HG03280 (cell line): ENCODE results near the gene BRD4.
"Not testable (repeated sequence)": the region's sequence is repeated elsewhere in the genome, so short reads cannot be mapped to it uniquely, and the experiment has no call there.

Experiments
- ATAC-seq: cut with Tn5 transposase; IDR thresholded peaks from one replicate; pipeline ENCODE4 v1.9.1; 2021; ENCODE audit warnings: mild to moderate bottlenecking, moderate library complexity; ENCODE audit not compliant: unreplicated experiment

BRD4 gene

GRCh38 chr19:15332311-15332996, at the start of gene BRD4:
Gene BRD4 (minus strand): TSS chr19:15332539. CDS start chr19:15273099, 59,440 bp downstream.
- ATAC-seq, result peak; percentile 45

DNA sequence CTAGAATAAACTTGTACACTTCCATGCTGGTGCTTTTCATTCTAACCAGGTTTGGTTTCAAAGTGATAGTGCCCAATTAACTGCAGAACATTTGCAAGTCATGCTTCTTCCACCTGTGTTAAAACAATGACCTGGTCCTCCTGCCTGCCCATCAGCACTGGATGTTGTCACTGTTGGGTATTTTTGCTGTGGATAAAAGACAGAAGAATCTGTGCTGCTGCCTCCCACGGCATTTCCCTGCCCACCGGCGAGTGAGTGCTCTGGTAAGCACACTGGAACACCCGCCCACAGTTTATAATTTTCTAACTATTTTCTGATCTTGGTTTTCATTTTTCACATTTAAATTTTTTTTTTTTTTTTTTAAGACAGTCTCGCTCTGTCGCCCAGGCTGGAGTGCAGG, 49.5 kb upstream of the BRD4 start:
- ATAC-seq, result no peak

- no peak for ATAC-seq
These were observed 49.1 kb upstream of the BRD4 start for GRCh38 chr19:15381429-15381828.

GRCh38 chr19:15379999-15380647, 47.8 kb upstream of the BRD4 start:
- ATAC-seq, result peak; percentile 13

GRCh38 chr19:15379083-15379998, 47.0 kb upstream of the BRD4 start, which contains the start of gene AKAP8:
Gene AKAP8 (minus strand): TSS chr19:15379787. CDS start chr19:15379731, 56 bp downstream.
- ATAC-seq, result peak; percentile 85

DNA sequence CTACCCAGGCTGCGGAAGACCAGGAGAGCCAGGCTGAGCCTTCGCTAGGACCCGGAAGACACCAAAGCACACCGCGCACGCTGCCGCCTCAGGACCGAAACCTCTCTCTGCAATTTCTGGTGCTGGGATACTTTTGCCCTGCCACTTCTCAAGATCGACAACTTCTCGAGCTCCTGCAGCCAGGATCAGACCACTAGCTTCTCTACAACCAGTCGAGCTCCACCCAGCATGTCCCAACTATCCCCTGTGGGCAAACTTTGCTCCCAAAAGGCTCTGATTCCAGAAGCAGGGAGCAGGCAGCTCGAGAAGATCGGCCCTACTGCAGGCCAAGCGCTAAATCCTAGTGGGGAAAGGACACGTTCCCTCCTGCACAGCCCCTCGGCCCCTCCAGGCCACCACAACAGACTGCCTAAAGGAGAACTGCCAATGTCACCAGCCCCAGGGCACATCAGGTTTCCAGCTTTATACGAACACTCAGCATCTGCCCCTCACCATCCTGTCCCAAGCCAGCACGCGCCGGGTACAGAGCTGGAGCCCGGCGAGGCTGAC, 46.3 kb upstream of the BRD4 start:
- no peak for ATAC-seq

- no peak for ATAC-seq
These were observed 42.6 kb upstream of the BRD4 start for GRCh38 chr19:15374796-15375440.

DNA sequence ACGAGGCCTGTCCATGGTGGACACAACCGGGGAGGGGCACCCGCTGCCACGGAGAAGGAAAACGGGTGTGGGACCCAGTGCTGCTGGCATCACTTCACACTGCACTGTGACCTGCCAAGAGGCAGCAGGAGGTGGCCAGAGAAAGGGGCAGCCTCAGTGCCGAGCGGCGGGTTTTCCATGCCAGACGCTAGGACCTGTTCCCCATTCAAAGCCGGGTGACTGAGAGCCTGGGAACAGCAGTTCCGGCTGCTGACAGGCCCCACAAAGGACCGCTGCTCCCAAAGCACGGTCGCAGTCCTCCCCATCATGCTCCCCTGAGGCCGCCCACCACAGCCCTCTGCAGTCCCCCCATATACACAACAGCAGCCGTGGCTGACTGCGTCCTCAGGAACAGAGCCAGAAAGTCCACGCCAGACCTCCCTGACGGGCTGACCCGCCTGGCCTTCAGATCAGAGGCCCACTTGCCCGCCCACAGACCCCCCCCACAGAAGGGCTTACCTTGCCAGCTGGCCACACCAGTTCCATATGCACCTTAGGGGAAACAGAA, 41.8 kb upstream of the BRD4 start:
- ATAC-seq, result no peak

GRCh38 chr19:15373644-15374043, 41.3 kb upstream of the BRD4 start:
- ATAC-seq, result no peak

- ATAC-seq, result no peak
These were observed 40.6 kb upstream of the BRD4 start for GRCh38 chr19:15372891-15373301.

- no peak for ATAC-seq
These were observed 40.1 kb upstream of the BRD4 start for GRCh38 chr19:15372470-15372869.

GRCh38 chr19:15371786-15372380, 39.5 kb upstream of the BRD4 start:
- ATAC-seq, result no peak

- no peak for ATAC-seq
These were observed 38.8 kb upstream of the BRD4 start for GRCh38 chr19:15371119-15371518.

GRCh38 chr19:15369594-15369891, 37.2 kb upstream of the BRD4 start:
- ATAC-seq, result no peak

DNA sequence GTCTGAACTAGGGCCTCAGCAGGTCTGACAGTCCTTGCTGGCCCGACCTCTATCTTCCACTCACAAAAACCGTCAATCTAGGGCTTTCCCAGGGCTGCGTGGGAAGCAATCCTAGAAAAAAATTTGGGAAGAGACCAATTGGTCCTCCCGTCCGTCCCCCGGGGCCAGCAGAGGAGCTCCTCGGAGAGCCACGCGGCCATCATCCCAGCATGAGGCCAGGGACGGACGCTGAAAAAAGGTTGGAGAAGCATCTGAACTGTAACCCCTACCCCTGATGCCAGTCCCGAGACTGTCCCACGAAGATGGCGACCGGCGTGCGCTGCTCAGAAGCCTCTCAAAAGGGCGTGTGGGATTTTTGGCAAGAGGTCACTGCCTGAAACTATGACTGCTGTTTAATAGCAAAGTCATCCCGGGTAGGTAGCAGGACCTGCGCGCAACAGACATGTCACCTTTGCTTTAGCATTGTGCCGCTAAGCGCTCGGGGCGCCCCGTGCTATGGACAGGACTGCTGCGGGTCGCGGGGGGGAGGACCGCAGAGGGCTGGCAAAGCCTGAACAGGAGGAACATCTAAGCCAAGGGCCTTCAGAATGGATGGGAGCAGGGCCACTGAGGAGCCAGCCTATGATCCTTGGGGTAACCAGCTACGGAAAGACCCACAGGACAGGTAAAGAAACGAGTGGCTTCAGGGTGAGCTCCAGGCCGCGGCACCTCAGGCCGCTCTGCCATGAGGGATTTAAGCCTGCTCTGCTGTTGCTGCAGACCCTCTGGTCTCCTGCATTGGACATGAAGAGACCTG, 36.7 kb upstream of the BRD4 start:
- ATAC-seq, result no peak

DNA sequence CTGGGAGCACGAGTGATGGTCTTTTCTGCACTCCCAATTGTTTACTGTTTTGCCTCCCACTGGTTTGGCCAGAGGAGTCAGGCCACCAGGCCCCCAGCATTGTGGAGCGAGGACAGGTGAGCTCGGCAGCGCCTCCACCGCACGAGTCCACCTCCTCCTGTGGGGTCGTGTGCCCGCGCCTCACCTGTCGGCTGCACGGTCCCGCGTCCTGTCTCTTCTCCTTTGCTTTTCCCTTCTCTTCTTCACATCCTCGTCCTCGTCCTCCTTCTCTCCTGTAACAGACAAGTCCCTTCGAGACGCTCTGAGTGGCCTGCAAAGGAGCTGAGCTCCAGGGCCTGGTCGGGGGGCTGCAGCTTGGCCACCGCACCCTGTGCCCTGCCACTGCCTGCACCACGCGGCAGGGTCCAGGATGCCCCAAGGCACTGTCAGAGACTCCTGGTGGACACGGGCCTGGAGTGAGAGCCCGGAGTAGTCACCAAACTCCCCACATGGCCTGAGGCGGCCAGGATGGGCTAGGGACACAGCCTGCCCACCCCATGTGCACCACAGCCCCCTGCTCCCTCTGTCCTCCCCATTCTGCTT, 35.8 kb upstream of the BRD4 start:
- ATAC-seq, result no peak

DNA sequence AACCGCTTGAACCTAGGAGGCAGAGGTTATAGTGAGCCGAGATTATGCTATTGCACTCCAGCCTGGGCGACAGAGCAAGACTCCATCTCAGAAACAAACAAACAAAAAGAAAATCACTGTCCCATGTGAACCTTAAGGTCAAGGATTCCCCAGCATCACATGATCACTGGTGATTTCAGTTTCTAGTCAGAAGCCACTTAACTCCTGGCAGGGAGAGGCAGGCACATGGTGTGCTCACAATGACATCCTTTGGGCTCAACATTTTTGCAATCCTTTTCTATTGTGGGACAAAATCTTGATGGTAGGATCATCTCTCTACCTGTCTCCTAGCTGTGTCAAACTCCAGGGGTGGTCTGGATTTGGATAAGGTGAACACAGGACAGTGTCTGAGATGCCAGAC, 35.1 kb upstream of the BRD4 start:
- ATAC-seq, result no peak

DNA sequence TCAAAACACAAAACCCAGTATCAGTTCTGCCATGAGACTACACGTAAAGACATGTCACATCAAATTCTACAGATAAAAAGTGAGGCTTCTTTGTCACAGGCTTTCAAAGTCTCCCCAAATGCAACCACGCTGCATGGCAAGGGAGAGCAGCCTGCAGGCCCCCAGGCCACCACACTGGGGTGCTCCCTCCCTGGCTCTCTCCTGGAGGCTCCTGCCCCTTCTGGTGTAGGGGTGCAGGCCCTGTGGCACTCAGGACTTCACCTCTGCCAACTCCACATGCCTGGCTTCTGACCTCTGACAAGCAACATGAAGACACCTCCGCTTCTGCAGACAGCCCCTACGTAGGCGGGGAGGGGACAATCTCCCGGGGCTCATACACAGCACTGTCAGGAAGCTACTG, 32.9 kb upstream of the BRD4 start:
- no peak for ATAC-seq

DNA sequence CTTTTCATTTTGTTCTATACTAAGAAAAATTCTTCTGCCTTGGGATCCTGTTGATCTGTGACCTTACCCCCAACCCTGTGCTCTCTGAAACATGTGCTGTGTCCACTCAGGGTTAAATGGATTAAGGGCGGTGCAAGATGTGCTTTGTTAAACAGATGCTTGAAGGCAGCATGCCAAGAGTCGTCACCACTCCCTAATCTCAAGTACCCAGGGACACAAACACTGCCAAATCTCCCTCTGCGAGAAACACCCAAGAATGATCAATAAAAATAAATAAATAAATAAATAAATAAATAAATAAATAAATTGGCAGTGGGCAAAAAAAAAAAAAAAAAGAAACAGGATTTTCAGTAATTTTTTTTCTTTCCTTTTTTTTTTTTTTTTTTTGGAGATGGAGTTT, 31.5 kb upstream of the BRD4 start:
- ATAC-seq, result not testable (repeated sequence)
